ENCODE measurements around the gene NME3.

DNA sequence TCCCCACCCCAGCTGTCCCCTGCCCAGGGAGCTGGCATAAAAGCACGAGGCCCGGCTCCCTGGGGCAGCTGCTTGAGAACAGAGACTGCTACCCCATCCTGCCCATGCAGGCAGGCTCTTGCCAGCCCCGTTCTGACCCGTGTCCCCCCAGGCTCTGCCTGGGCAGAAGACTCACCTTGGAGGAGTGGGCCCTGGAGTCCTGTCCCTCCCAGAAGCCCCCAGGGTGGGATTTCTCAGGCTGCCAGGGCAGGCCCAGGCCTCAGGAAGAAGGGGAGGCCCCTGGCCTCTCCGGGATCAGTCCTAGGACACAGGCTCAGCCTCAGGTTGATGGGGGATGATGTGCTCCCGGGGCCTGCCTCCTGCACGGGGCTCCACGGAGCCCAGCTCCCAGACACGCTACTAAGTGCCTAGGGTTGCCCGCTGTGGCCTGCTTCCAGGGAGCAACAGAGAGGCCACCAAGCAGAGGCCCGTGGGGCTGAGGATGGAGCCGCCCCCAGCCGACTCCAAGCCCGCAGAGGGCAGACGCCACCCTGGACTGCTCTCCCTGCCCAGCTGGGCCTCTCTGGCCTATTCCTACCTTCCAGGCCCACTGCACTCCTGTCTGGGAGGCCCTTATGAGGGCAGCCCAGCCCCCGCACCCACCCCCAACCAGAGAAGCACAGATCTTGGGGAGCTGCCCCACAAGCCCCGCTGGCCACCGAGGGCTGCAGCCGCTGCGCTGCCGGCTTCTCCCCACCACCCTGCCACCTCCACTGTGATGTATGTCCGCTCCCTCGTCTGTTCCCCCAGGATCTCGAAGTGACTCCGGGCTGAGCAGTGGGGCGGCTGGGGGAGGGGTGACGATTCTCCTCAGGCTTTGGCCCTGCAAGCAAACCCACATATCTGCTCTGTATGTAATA is 1.7 kb downstream of the NME3 start:
- TF ChIP-seq POLR2A (IDR thresholded peaks at IDR 0.05; ENCODE audit: low read length) = no peak
- no peak for TF ChIP-seq GATA1 (IDR thresholded peaks at IDR 0.05; ENCODE audit: low read depth, low read length)
